Measurements from ENCODE around the gene TSKS.

DNA sequence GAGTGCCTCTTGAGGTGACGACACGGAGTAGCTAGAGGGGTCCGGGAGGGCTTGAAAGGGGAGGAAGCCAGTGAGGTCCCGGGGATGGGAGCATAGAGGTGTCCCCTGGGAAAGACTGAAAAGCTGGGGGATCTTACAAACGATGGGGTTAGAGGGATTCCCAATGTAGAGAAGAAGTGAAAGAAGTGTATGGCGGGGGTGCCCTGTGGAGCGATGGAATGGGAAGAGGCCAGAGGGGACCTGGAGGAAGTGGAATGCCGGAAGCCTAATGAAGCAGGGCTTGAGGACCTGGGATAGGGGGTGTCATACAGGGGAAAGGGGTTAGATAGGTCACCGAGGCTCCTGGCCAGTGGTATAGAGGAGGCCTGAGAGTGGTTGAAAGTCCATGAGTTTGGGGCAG lies 4.3 kb upstream of the TSKS start:
- TF ChIP-seq, protein P1, sequence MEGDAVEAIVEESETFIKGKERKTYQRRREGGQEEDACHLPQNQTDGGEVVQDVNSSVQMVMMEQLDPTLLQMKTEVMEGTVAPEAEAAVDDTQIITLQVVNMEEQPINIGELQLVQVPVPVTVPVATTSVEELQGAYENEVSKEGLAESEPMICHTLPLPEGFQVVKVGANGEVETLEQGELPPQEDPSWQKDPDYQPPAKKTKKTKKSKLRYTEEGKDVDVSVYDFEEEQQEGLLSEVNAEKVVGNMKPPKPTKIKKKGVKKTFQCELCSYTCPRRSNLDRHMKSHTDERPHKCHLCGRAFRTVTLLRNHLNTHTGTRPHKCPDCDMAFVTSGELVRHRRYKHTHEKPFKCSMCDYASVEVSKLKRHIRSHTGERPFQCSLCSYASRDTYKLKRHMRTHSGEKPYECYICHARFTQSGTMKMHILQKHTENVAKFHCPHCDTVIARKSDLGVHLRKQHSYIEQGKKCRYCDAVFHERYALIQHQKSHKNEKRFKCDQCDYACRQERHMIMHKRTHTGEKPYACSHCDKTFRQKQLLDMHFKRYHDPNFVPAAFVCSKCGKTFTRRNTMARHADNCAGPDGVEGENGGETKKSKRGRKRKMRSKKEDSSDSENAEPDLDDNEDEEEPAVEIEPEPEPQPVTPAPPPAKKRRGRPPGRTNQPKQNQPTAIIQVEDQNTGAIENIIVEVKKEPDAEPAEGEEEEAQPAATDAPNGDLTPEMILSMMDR (conservative IDR thresholded peaks at IDR 0.05; ENCODE audit: low read length) = no peak
- no peak for TF ChIP-seq EZH2phosphoT487 (IDR thresholded peaks at IDR 0.05; ENCODE audit: borderline replicate concordance)

Measured in Loucy (cell line).